Bronchial epithelial cell (primary cell): Measurements from ENCODE around the gene CRTAC1. TPM values are rescaled to one million over a fixed set of nuclear protein-coding genes. Genes with fewer than 3 reads are reported as not detected.
A peak's percentile ranks its signal among the peaks of the same experiment; 100 is the strongest.

Source experiments
- DNase-seq: peaks from one replicate; pipeline ENCODE4 v3.0.0-alpha.2; 2010; ENCODE audit warnings: low read depth
- FAIRE-seq: peaks from 2 replicates; lab custom pipeline; 2011; peaks lifted over from hg19 to GRCh38; lab: Jason Lieb, UNC
- H3K27me3 ChIP-seq: 2 replicates; pipeline ENCODE4 v1.5.1; 2011; ENCODE audit warnings: low read length; ENCODE audit not compliant: control insufficient read depth, insufficient read depth
- H3K36me3 ChIP-seq: 2 replicates; pipeline ENCODE4 v1.5.1; 2011; ENCODE audit warnings: low read length; ENCODE audit not compliant: control insufficient read depth, insufficient read depth
- H3K4me3 ChIP-seq: 2 replicates; pipeline ENCODE4 v1.5.1; 2011; ENCODE audit warnings: mild to moderate bottlenecking, low read depth, low read length, control low read depth
- total RNA-seq: library from RNA; depleted of rRNA; stranded (reverse); fragments of >200 nt; gene quantifications from 2 replicates; pipeline ENCODE4 v1.2.1, GENCODE V29; 2014
- TF ChIP-seq, protein P1 (sequence below): IDR thresholded peaks from 2 replicates; pipeline ENCODE4 v1.5.1; 2011; ENCODE audit warnings: mild to moderate bottlenecking, moderate library complexity, low read length, control low read depth, inconsistent platforms; ENCODE audit not compliant: insufficient read depth, severe bottlenecking

CRTAC1 gene
- total RNA-seq, 1 donor from 2014 or later, result not detected

DNA sequence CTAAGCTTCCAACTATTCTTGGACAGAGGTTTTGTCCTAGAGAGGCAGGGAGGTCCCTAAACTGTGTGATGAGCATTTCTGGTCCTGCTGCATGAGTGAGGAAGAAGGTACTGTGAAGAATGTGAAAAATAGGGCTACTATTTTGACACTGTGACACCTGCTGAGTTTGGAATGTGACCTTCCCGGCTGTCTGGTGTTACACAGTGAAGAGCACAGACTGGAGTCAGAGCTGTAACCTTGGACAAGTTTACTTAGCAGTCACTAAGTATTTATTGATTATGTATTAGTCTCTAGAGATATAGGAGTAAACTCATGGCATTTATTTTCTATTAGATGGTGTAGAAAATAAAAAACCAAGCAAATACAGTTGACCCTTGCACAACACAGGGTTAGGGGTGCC is 168.5 kb downstream of the CRTAC1 start:
- FAIRE-seq, result no peak
- TF ChIP-seq, protein P1, sequence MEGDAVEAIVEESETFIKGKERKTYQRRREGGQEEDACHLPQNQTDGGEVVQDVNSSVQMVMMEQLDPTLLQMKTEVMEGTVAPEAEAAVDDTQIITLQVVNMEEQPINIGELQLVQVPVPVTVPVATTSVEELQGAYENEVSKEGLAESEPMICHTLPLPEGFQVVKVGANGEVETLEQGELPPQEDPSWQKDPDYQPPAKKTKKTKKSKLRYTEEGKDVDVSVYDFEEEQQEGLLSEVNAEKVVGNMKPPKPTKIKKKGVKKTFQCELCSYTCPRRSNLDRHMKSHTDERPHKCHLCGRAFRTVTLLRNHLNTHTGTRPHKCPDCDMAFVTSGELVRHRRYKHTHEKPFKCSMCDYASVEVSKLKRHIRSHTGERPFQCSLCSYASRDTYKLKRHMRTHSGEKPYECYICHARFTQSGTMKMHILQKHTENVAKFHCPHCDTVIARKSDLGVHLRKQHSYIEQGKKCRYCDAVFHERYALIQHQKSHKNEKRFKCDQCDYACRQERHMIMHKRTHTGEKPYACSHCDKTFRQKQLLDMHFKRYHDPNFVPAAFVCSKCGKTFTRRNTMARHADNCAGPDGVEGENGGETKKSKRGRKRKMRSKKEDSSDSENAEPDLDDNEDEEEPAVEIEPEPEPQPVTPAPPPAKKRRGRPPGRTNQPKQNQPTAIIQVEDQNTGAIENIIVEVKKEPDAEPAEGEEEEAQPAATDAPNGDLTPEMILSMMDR, result no peak
- H3K4me3 ChIP-seq, result no peak overlapping the region
- no peaks in the 10 kb centered on the region for H3K36me3 ChIP-seq
- peaks cover 2% of the 10 kb centered on the region for H3K27me3 ChIP-seq
- no peak for DNase-seq

DNA sequence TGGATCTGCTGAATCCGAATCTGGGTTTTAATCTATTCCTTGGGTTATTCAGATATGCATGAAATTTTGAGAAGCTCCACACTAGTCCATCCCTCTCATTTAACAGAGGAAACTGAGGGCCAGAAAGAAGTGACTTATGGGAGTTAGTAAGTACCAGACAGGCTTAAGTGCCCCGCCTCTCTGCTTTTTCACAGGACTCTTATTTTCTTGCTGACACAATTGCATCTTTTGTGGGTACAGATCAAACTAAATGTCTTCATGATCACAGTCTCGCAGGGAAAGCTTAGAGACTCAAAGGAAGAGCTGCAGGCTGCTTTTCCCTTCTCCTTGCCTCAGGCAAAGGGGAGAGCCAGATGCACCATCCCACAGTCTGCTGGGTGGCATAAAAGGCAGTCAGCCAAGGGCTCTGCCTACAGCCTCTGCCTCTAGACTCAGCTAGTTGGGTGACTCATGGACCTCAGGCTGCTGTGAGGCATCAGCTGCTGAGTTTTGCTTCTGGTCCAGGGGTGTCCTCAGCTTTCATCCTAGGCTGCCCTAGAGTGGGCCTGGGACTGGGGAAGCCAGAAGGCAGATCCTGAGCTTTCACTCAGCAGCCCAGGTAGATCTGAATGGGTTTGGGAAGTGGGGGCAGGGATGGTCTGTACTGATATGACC is 169.2 kb downstream of the CRTAC1 start:
- H3K4me3 ChIP-seq, result no peak overlapping the region
- H3K36me3 ChIP-seq, result no peaks in the 10 kb centered on the region
- TF ChIP-seq, protein P1, result no peak
- peak; percentile 7 for FAIRE-seq
- peak; percentile 78 for DNase-seq
- peaks cover 2% of the 10 kb centered on the region for H3K27me3 ChIP-seq

DNA sequence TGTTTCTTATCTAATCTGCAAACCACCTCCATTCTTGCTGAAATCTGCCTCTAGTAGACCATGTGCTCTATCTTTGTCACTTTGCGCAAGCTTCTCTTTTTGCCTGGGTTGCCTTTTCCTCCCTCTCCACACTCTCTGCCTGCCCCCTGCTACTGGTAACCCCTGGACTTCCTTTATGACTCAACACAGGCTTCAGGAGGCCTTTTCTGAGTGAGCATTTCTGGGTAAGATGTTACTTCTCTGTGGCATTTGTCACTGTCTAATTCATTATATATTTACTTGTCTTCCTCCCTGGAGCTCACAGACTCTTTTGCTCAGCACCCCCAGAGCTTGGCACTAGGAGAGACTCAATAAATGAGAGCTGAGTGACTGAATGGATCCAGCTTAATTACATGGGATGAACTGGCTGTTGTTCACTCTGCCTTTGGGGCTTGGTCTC is 172.4 kb downstream of the CRTAC1 start:
- Histone ChIP-seq H3K27me3 (peaks cover 2% of the 10 kb centered on the region), H3K4me3 (no peak overlapping the region), H3K36me3 (no peaks in the 10 kb centered on the region)
- DNase-seq, result no peak
- no peak for FAIRE-seq
- TF ChIP-seq, protein P1, result no peak

DNA sequence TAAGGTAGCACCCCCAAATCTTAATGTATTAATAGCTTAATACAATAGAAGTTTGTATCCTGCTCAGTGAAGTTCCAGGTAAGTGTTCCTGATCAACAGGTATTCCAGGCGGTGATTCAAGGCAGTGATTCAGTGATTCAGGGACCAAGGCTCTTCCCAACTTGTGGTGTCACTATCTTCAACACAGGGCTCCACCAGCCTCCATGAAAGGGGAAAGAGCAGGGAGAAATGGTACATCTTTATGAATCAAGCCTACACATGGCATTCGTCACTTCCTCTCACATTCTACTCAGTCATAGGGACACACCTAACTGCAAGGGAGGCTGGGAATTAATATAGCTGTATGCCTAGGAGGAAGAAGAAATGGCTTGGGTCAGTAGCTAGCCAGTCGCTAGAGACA is 175.7 kb downstream of the CRTAC1 start:
- DNase-seq (peak; percentile 70), FAIRE-seq (peak; percentile 23)
- Histone ChIP-seq H3K27me3 (peaks cover 5% of the 10 kb centered on the region), H3K4me3 (no peak overlapping the region), H3K36me3 (no peaks in the 10 kb centered on the region)
- TF ChIP-seq, protein P1, result no peak

DNA sequence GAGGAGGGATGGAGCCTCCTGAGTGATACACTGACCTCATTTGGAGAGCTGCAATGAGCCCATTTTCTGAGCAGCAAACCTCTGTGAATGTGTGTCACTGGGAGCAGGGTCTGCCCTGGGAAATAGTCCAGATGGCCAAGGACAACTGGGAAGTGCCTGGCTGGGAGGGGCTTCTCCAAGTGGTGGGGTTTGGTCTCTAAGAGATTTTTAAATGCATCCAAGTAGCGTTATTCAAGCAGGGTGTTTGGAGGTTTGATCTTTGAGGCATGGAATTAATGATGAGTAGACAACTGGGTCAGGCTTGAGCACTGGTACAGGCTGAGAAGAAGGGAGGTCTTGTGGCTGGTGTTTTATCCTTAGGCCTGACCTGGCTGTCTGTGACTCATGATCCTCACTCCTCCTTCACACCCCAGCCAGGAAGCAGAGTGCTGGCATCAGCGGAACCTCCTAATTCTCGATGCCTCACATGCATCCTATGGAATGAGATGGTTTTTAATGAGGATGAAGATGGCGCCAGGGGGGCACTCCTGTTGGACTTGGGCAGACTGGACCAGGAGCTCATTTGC is 177.5 kb downstream of the CRTAC1 start:
- H3K4me3 ChIP-seq, result no peak overlapping the region
- no peaks in the 10 kb centered on the region for H3K36me3 ChIP-seq
- DNase-seq, result no peak
- TF ChIP-seq, protein P1, result no peak
- peaks cover 3% of the 10 kb centered on the region for H3K27me3 ChIP-seq
- peak; percentile 23 for FAIRE-seq
